IPS-15b (cell line): ENCODE measurements around the gene UTRN.

ENCODE experiments used
- H3K27me3 ChIP-seq: one replicate; pipeline ENCODE4 v1.6.1; 2013; ENCODE audit warnings: low read length; ENCODE audit not compliant: control insufficient read depth, insufficient read depth
- H3K36me3 ChIP-seq: one replicate; pipeline ENCODE4 v1.6.1; 2013; ENCODE audit warnings: low read length; ENCODE audit not compliant: control insufficient read depth, insufficient read depth
- H3K4me1 ChIP-seq: one replicate; pipeline ENCODE4 v1.6.1; 2013; ENCODE audit warnings: mild to moderate bottlenecking, low read length; ENCODE audit not compliant: control insufficient read depth, insufficient read depth
- H3K4me3 ChIP-seq: one replicate; pipeline ENCODE4 v1.5.1; 2013; ENCODE audit warnings: low read depth, low read length
- H3K9ac ChIP-seq: one replicate; pipeline ENCODE4 v1.6.1; 2013; ENCODE audit warnings: low read depth, mild to moderate bottlenecking, low read length
- H3K9me3 ChIP-seq: one replicate; pipeline ENCODE4 v1.6.1; 2013; ENCODE audit warnings: mild to moderate bottlenecking, low read length; ENCODE audit not compliant: control insufficient read depth, insufficient read depth

UTRN gene

GRCh38 chr6:144302701-144303372, 17.7 kb downstream of the UTRN start:
- Histone ChIP-seq H3K9ac (no peak overlapping the region), H3K4me3 (no peak overlapping the region), H3K4me1 (no peaks in the 10 kb centered on the region), H3K27me3 (no peaks in the 10 kb centered on the region), H3K36me3 (no peaks in the 10 kb centered on the region), H3K9me3 (no peaks in the 10 kb centered on the region)

- Histone ChIP-seq H3K36me3 (peaks cover 4% of the 10 kb centered on the region), H3K9ac (no peak overlapping the region), H3K4me3 (no peak overlapping the region), H3K27me3 (no peaks in the 10 kb centered on the region), H3K9me3 (no peaks in the 10 kb centered on the region), H3K4me1 (no peaks in the 10 kb centered on the region)
Measured at GRCh38 chr6:144304223-144304848, 19.2 kb downstream of the UTRN start.

- Histone ChIP-seq H3K9ac (no peak overlapping the region), H3K4me3 (no peak overlapping the region), H3K4me1 (peaks cover 2% of the 10 kb centered on the region), H3K27me3 (no peaks in the 10 kb centered on the region), H3K9me3 (no peaks in the 10 kb centered on the region), H3K36me3 (peaks cover 4% of the 10 kb centered on the region)
Measured at GRCh38 chr6:144305567-144305966, 20.4 kb downstream of the UTRN start.

- Histone ChIP-seq H3K36me3 (peaks cover 4% of the 10 kb centered on the region), H3K4me1 (peaks cover 2% of the 10 kb centered on the region), H3K4me3 (no peak overlapping the region), H3K9ac (no peak overlapping the region), H3K27me3 (no peaks in the 10 kb centered on the region), H3K9me3 (no peaks in the 10 kb centered on the region)
Measured at GRCh38 chr6:144305985-144306384, 20.9 kb downstream of the UTRN start.

GRCh38 chr6:144307880-144308279, 22.7 kb downstream of the UTRN start:
- peaks cover 2% of the 10 kb centered on the region for H3K4me1 ChIP-seq
- no peaks in the 10 kb centered on the region for H3K9me3 ChIP-seq
- H3K27me3 ChIP-seq = no peaks in the 10 kb centered on the region
- no peak overlapping the region for H3K9ac ChIP-seq
- peaks cover 4% of the 10 kb centered on the region for H3K36me3 ChIP-seq
- H3K4me3 ChIP-seq = no peak overlapping the region

GRCh38 chr6:144310765-144311164, 25.6 kb downstream of the UTRN start:
- Histone ChIP-seq H3K36me3 (peaks cover 4% of the 10 kb centered on the region), H3K4me1 (peaks cover 2% of the 10 kb centered on the region), H3K9ac (no peak overlapping the region), H3K27me3 (no peaks in the 10 kb centered on the region), H3K9me3 (no peaks in the 10 kb centered on the region), H3K4me3 (no peak overlapping the region)

GRCh38 chr6:144311361-144311760, 26.2 kb downstream of the UTRN start:
- Histone ChIP-seq H3K4me1 (peaks cover 2% of the 10 kb centered on the region), H3K27me3 (no peaks in the 10 kb centered on the region), H3K9ac (no peak overlapping the region), H3K4me3 (no peak overlapping the region), H3K9me3 (no peaks in the 10 kb centered on the region), H3K36me3 (peaks cover 4% of the 10 kb centered on the region)

- H3K9ac ChIP-seq = no peak overlapping the region
- H3K9me3 ChIP-seq = no peaks in the 10 kb centered on the region
- peaks cover 2% of the 10 kb centered on the region for H3K4me1 ChIP-seq
- no peaks in the 10 kb centered on the region for H3K27me3 ChIP-seq
- H3K4me3 ChIP-seq = no peak overlapping the region
- H3K36me3 ChIP-seq = no peaks in the 10 kb centered on the region
Measured at GRCh38 chr6:144314003-144314485, 28.9 kb downstream of the UTRN start.

- Histone ChIP-seq H3K4me1 (peaks cover 2% of the 10 kb centered on the region), H3K27me3 (no peaks in the 10 kb centered on the region), H3K4me3 (no peak overlapping the region)
Measured at GRCh38 chr6:144314562-144314961, 29.4 kb downstream of the UTRN start.

GRCh38 chr6:144315226-144315980, 30.3 kb downstream of the UTRN start:
- no peaks in the 10 kb centered on the region for H3K36me3 ChIP-seq
- H3K4me1 ChIP-seq = peaks cover under 1% of the 10 kb centered on the region

More at GRCh38 chr6:144314562-144314961, 29.4 kb downstream of the UTRN start:
- H3K9me3 ChIP-seq = no peaks in the 10 kb centered on the region
- no peak overlapping the region for H3K9ac ChIP-seq
- no peaks in the 10 kb centered on the region for H3K36me3 ChIP-seq

GRCh38 chr6:144315981-144316861, 31.1 kb downstream of the UTRN start:
- H3K4me3 ChIP-seq = no peak overlapping the region
- H3K36me3 ChIP-seq = no peaks in the 10 kb centered on the region
- no peaks in the 10 kb centered on the region for H3K27me3 ChIP-seq

More at GRCh38 chr6:144315226-144315980, 30.3 kb downstream of the UTRN start:
- Histone ChIP-seq H3K9ac (no peak overlapping the region), H3K4me3 (no peak overlapping the region), H3K9me3 (no peaks in the 10 kb centered on the region), H3K27me3 (no peaks in the 10 kb centered on the region)

More at GRCh38 chr6:144315981-144316861, 31.1 kb downstream of the UTRN start:
- Histone ChIP-seq H3K4me1 (peaks cover 8% of the 10 kb centered on the region), H3K9me3 (no peaks in the 10 kb centered on the region), H3K9ac (no peak overlapping the region)
